SKM-1 treated with dmso at 0.1 percent for 144 hours (cell line): ENCODE measurements around the gene ZNF511.

ENCODE experiments used
- DNase-seq: peaks from one replicate; lab custom pipeline; 2025; ENCODE audit not compliant: unreplicated experiment; lab: John Stamatoyannopoulos, UW

ZNF511 gene

DNA sequence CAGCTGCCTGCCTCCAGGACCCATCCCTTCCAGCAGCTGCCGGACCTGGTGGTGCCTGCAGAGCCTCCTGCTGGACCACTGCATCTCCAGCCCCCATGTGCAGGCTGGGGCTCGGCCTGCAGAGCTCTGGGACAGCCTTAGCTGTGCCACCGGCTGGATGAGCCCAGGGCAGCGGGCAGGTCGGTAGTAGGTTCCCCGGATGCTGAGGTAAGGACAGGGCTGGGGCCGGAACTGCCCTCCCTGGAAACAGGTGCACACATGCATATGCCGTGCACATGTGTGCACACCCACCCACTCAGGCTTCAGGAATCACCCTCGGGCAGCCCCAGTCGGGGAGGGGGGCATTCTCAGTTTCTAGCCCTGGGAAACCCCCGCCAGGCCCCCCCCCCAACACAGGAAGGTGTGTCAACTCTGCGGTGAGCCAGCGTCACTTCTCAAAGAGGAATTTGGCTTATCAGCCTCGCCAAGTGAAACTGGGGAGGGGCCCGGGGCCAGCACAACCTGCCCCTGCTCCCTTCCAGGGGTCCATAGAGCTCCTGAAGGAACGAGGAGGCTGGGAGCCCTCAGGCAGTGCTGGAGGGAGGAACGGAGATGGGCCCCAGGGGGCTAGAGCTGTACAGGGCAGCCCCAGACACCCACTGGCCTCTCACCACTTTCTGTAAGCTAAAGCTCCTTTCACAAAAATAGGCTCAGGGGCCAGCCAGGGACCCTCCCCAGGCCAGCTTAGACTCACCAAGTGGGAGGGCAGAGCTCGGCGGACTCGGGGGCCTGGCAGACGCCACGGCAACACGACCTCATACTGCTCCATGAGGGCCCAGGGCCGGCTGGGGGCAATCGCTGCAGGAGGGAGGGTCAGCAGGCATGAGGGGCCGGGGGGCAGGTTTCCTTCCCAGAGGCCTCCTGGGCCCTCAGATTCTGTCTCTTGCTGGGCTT lies 33.7 kb upstream of the ZNF511 start:
- DNase-seq = peak; percentile 45

DNA sequence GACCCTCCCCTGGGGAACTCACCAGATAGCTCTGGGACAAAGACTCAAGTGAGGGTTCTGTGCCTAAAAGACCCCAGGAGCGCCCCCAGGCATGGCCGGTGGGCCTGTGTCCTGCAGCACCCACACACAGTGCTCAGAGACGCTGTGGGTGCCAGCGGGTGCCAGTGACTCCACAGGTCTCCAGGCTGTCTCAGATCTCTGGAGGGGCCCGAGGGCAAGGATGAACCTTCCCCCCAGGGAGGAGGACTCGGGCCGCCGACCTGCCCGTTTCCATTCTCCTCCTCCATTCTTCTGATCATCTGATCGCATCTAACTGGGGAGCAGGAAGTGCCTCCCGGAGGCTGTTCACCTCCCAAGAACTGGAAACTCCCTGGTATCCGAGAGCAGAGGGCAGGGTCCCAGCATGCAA lies 33.0 kb upstream of the ZNF511 start:
- no peak for DNase-seq

DNA sequence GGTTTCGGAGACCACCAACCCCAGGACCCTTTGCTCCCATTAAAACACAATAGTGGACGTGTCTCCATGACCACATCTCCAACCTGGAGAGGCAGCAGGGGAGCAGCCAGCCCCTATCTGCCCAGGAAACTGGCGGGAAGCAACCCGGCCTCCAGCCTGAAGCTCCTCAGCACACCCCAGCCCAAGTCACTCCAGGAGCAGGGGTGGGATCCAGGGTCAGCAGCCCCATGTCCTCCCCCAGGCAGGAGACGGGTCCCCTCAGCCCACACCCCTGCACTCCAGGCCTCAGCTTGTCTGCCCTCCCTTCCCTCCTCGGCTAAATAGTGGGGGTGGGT lies 32.6 kb upstream of the ZNF511 start:
- no peak for DNase-seq

DNA sequence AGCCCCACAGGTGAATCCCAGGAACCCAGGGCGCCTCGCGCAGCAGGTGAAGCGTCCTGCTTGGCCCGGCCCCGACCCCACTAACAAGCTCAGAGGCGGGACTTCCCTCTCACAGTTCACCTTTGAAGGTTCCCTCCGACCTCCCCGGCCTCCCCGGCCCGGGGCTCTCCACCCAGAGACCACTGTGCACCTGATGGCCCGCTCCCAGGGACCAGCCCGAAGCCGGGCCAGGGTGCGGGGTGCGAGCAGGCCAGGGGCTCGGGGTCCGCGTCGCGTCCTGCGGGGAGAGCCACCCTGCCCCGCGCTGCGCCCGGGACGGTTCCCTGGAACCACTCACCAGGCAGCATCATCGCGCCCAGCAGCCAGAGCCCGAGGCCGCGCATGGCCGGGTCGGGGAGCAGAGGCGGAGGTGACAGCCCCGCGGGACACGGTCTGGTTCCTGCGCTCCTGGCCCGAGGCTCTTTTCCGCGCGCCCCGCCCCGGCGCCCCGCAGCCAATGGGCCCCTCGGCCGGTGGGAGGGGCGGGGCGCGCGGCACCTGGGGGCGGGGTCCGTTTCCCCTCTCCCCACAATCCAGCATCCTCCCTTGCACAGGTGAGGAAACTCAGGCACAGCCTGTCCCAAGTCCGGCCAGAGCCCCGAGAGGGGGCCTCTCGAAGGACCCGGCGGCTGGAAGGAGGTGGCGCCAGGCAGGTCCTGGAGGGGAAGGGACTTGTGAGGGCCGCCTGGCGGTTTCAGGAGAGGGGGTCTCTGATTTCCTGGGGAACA lies 32.1 kb upstream of the ZNF511 start, which contains the start of gene ADAM8:
TSS of gene ADAM8 (minus strand) at position 434 of the 767 bp plus-strand sequence. CDS start at position 383, 51 bp downstream.
- DNase-seq = no peak

DNA sequence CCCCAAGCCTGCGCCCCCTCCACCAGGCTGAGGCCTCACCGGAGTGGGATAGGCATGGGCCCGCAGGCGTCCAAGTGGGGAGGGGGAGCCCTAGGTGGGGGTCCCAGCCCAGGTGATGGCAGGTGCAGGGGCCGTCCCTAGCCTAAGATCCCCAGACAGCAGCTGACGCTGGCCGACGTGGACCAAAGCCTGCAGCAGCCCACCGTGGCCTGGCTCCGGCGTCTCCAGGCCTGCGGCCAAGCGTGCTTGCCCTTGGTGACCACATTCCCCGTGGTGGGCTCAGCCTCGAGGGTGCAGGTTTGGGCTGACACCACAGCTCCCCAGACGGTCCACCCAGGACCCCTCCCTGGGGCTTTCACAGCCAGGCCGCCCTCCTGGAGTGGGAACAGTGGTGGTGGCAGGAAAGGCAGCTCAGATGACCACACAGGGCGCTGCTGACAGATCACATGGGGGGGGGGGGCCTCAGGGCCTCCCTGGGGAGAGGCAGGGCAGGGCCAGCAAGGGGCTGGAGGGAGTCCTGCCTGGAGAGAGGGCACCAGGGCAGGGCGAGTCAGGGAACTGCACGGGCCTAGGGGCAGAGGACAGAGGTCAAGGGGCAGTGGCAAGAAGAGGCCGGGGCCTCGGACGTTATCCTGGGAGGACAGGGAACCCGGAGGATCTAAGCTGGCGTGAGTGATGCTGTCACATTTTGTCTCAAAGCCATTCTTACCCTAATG lies 31.3 kb upstream of the ZNF511 start:
- no peak for DNase-seq

DNA sequence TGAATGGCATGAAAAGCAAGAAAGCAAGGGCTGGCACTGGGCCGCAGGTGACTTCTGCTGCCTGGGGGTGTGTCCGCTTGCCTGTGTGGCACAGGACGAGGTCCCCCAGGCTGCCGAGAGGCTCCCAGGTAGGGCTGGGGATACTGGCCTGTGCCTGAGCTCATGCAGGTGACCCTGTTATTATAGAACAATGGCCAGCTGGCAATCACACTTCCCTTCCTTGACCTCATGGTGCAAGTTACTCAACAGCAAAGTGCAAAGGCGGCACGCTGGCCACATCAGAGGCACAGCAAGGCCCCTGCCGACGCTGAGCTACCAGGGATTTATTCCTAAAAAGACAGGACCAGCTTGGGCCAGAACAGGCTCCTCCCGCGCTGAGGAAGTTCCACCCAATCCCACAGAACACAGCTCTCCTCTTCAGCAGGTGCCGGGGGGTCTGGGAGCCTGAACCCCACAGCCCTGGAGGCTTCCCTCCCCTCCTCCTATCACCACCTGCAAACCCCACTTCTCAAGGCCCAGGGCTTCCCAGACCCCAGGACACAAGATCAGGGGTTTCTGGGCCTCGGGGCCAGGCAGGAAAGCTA lies 30.6 kb upstream of the ZNF511 start:
- peak; percentile 50 for DNase-seq

DNA sequence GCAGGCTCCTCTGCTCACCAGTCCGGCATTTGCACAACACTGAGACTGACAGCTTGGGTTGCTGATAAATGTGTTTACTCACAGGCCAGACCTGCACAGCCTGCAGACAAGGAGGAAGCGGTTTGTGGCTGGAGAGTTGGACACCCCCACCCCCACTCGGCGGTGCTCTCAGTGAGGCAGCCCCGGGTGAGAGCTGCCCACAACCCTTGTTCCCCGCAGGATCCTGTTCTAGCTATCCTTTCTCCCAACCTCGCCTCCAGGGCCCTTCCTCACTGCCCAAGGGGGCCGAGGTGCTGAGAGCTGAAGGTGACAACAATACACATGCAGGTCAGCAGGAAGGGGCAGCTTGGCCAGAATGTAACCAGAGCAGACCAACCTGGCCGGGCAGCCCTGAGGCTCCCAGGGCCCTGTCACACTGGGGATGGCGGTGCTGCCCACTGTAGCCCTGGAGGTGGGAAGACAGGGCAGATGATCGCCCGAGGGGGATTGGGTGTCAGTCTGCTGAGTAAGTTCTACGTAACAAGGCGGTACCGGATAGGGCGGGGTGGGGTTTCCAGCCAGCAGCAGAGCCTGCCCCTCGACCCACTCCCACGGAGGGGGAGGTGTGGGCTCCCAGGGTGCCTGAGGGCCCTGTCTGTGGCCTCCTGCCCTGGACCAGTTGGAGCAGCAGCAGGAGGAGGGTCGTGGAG lies 30.0 kb upstream of the ZNF511 start:
- peak; percentile 93 for DNase-seq

DNA sequence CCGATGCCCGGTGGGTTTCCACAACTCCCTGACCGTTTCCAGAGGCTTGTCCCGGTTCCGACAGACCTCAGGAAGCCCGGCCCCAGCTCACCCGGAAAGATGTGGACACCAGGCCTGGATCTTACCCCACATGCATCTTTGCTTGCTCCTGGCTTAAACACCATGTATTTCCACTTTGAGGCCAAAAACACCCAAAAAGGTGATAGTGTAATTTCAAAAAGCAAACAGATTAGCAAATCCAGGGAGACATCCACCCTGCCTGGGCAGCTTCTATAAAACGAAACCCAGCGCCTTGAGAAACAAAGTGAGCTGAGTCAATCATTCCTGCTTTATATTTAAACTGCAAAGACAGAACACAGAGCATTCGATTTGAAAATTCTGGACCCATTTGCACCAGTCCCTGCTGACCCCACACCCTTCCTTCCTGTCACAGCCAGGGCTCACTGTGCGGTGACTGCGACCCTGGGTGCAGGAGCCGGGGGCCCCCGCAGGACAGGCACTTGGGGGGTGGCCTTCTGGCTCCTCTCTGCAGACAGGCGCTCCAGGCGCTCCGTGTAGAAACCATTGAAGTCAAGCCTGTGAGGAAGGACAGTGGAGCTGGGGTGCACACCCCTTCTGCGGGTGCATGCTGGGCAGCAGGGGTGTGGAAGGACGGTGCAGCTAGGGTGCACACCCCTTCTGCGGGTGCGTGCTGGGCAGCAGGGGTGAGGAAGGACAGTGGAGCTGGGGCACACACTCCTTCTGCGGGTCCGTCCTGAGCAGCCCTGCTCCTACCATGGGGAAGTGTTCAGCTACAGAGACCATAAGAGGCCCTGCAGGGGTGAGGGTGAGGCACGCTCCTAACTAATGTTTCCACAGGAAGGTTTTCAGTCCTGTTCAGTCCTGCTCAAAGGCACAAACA lies 29.1 kb upstream of the ZNF511 start:
- peak; percentile 74 for DNase-seq

DNA sequence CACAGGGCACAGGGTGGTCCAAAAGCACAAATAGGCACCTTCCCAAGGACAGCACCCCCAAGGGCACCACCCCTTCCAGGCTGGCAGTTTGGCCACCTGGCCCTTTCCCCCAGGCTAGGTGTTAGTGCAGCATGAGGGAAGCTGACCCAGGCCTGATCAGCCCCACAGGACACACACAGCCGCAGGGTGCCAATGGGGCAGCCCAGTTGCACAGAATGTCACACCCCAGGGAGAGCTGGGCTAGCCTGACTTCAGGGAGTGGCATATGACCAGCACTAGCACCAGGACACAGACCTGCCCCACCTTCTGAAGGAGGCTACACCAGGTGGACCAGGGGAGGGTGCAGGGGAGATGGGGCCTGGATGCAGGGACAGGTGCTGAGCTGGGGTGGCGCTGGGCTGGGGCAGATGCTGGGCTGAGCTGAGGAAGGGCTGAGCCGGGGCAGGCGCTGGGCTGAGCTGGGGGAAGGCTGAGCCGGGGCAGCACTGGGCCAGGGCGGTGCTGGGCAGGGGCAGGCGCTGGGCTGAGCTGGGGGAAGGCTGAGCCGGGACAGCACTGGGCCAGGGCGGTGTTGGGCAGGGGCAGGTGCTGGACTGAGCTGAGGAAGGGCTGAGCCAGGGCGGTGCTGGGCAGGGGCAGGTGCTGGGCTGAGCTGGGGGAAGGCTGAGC lies 28.2 kb upstream of the ZNF511 start:
- DNase-seq = no peak

DNA sequence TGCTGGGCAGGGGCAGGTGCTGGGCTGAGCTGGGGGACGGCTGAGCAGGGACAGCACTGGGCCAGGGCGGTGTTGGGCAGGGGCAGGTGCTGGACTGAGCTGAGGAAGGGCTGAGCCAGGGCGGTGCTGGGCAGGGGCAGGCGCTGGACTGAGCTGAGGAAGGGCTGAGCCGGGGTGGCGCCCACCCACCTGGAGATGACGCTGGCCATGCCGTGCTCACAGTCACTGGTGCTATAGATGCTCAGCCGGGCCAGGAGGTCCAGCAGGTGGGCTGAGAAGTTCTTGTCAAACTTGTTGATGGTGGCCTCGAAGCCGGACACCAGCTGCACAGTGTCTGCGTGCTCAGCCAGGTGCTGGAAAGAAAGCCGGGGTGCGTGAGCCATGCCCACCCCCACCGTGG lies 27.6 kb upstream of the ZNF511 start:
- DNase-seq = no peak

DNA sequence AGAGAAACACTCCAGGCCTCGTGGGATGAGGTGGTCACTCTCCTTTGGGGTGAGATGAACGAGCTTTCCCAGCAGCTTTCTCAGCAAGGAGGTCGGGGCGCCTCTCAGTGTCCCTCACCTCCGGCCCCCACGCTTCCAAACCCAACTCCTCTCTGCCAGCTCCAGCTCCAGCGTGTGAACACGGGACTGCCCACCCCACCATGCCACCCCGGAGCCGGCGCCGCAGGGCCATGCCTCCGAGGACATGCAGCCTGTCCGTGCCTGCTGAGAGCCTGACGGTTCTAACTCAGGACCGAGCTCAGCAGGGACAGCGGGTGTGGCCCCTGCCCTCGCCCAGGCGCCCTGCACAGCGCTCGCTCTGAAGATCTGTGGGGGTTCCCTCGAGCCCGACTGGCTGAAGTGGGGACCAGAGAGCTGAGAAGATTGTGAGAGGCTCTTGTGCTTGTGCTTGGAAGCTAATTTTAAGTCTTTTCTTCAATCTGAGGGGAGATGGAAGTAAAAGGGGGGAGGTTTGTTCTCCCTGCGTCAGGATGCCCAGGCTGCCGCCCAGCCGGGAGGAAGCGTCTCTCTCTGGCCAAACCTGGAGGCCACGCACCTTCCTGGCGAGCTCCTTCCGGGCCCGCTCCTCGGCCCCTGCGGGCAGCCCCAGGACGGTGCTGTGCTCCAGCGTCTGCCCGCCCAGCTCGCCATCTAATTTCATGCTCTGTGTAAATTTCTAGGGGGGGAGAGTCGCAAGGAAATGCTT lies 26.9 kb upstream of the ZNF511 start:
- no peak for DNase-seq

DNA sequence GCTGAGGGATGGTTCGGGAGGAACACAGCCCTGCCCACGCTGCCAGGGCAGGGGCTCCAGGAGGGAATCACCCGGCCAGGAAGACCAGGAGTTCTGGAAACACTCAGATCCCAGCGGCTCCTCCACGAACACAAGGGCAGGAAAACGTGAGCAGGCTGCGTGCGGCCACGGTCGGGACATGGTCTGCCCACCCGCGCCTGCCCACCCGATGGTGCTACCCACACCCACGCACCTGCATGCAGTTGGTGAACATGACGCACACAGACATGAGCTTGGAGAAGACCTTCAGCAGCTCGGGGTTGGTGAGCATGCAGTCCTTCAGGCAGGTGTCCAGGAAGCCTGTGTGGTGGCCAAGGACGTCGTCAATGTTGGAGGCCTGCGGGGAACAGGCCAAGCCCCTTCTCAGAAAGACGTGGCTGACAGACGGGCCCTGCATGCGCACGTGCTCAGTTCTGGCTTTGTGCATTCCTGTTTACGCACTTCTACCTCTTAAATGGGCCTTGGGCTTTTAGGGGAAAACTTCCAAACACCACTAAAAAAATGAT lies 25.8 kb upstream of the ZNF511 start:
- no peak for DNase-seq

DNA sequence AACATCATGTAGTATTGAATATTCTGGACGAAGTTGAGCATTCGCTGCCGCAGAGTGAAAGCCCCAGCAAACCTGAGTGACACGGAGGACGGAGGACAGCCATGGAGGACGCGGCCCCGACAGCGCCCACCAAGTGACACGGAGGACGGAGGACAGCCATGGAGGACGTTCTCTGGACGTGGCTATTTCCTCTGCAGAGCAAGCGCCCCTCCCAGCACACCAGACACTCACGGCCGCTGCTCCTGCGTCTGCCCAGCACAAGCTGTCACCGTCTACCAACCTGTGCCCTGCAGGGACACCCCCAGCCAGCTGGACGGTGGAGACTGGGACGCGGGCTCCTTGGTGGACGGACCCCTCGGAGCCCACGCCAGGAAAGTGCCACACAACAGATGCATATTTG lies 24.8 kb upstream of the ZNF511 start:
- no peak for DNase-seq

DNA sequence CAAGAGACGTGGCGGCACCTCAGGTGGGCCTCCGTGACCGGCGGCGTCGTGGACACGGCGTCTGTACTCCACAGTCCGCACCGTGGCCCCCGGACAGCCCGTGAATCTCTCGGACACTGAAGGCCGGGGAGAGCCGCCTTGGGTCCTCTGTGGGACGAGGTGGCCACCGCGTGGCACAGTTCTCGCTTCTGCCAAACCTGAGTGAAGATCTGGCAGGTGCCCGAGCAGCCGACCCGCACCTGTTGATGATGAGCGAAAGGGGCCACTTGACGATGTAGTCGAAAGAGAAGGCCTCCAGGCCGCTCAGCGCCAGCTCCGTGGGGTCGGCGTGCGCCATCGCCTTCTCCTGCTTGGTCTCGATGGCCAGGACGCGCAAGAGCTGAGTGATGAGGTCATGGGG lies 23.5 kb upstream of the ZNF511 start:
- DNase-seq = no peak

DNA sequence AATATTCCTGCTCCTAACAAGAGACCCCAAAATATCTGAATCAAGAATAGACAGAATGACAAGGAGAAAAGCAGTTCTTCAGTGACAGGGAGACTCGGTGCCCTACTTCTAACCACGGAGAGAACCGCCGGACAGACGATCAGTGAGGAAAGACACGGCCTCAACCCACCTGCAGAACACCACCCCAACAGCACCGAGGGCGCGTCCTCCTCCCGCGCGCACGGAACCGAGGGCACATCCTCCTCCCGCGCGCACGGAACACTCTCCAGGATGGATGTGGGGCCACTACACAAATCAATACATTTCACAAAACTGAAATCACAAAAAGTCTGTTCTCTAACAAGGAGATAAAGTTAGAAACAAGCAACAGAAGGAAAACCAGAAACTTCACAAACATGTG lies 22.3 kb upstream of the ZNF511 start:
- no peak for DNase-seq

DNA sequence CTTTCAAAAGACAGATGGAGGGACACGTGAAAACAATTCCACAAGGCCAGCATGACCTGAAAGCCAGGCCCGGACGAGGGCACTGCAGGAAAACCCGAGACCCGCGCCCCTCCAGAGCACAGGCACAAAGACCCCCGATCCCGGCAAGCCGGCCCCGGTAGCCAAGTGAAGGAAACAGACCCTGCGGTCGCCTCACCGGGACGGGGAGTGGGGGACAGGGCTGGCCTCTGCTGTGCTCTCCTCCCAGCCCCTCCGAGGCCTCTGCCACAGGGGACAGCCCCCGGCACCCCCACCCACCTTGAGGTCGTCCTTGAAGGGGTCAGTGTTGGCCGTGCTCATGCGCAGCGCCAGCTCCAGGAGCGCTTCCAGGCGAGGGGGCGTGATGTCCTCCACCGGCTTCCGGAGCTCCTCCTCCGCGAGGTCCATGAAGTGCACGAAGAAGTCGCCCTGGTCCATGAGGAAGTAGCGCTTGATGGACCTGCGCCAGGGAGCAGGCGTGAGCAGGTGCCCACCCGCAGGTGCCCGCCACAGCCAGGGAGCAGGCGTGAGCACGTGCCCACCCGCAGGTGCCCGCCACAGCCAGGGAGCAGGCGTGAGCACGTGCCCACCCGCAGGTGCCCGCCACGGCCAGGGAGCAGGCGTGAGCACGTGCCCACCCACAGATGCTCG lies 20.7 kb upstream of the ZNF511 start:
- DNase-seq = no peak

DNA sequence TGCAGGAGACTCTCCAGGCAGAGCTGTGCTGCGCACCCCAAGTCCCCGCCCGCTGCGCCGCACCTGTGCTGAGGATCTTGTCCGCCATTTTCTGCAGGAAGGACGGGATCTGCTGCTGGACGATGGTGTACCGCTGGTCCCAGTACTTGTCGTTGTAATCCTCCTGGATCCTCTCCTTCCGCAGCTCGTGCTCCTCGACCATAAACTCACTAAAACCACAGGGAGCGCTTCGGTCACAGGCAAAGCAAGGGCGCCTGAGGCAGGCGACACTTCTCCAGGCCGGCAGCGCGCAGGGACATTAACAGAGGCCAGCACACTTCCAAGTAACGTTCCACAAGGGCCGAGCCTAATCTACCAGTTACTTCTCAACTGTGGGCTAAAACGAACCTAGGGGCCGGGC lies 19.0 kb upstream of the ZNF511 start:
- no peak for DNase-seq
